Measurements from ENCODE around the gene HDAC4.

The HDAC4 gene

GRCh38 chr2:239382384-239382880 lies 18.4 kb downstream of the HDAC4 start:
- no peak for DNase-seq (ENCODE audit: low read depth)
- TF ChIP-seq CTCF (conservative IDR thresholded peaks at IDR 0.05; ENCODE audit: low read length): no peak
- H3K4me3 ChIP-seq (ENCODE audit: low read length): no peak overlapping the region

- TF ChIP-seq CTCF (conservative IDR thresholded peaks at IDR 0.05; ENCODE audit: low read length): no peak
- no peak overlapping the region for H3K4me3 ChIP-seq (ENCODE audit: low read length)
- no peak for DNase-seq (ENCODE audit: low read depth)
These were observed 19.1 kb downstream of the HDAC4 start for GRCh38 chr2:239381709-239382134.

GRCh38 chr2:239380831-239381708 lies 19.8 kb downstream of the HDAC4 start:
- no peak for TF ChIP-seq CTCF (conservative IDR thresholded peaks at IDR 0.05; ENCODE audit: low read length)
- H3K4me3 ChIP-seq (ENCODE audit: low read length): no peak overlapping the region
- no peak for DNase-seq (ENCODE audit: low read depth)

- H3K4me3 ChIP-seq (ENCODE audit: low read length): no peak overlapping the region
- no peak for DNase-seq (ENCODE audit: low read depth)
- TF ChIP-seq CTCF (conservative IDR thresholded peaks at IDR 0.05; ENCODE audit: low read length): no peak
These were observed 21.1 kb downstream of the HDAC4 start for GRCh38 chr2:239379641-239380170.

GRCh38 chr2:239378918-239379640 lies 21.7 kb downstream of the HDAC4 start:
- H3K4me3 ChIP-seq (ENCODE audit: low read length): no peak overlapping the region
- DNase-seq (ENCODE audit: low read depth): no peak
- TF ChIP-seq CTCF (conservative IDR thresholded peaks at IDR 0.05; ENCODE audit: low read length): no peak

- TF ChIP-seq CTCF (conservative IDR thresholded peaks at IDR 0.05; ENCODE audit: low read length): no peak
- no peak for DNase-seq (ENCODE audit: low read depth)
- no peak overlapping the region for H3K4me3 ChIP-seq (ENCODE audit: low read length)
These were observed 22.6 kb downstream of the HDAC4 start for GRCh38 chr2:239378021-239378917.
